Epithelial cell of proximal tubule (primary cell): ENCODE results near the gene ZNF488. TPM values are rescaled to one million over a fixed set of nuclear protein-coding genes. Genes with fewer than 3 reads are reported as not detected.

Experiments used
- DNase-seq: peaks from one replicate; pipeline ENCODE4 v3.0.0-alpha.2; 2011; ENCODE audit warnings: low read depth
- H3K4me3 ChIP-seq: 2 replicates; pipeline ENCODE4 v1.5.1; 2011; ENCODE audit warnings: low read depth, mild to moderate bottlenecking, low read length
- CTCF ChIP-seq: conservative IDR thresholded peaks from 2 replicates; pipeline ENCODE4 v1.5.1; 2012; ENCODE audit warnings: low read depth, mild to moderate bottlenecking, low read length
- total RNA-seq: library from RNA; depleted of rRNA; stranded (reverse); fragments of >200 nt; gene quantifications from 2 replicates; pipeline ENCODE4 v1.2.3, GENCODE V29; 2015

Gene ZNF488
- total RNA-seq, 1 donor from 2014 or later: 0.63 TPM

GRCh38 chr10:47360419-47361040, 23.6 kb downstream of the ZNF488 start:
- no peak for DNase-seq
- no peak for TF ChIP-seq CTCF
- H3K4me3 ChIP-seq: no peak overlapping the region

GRCh38 chr10:47359626-47360418, 24.3 kb downstream of the ZNF488 start:
- DNase-seq: no peak
- no peak overlapping the region for H3K4me3 ChIP-seq
- TF ChIP-seq CTCF: no peak

GRCh38 chr10:47359101-47359500, 25.0 kb downstream of the ZNF488 start:
- no peak for DNase-seq
- H3K4me3 ChIP-seq: no peak overlapping the region
- no peak for TF ChIP-seq CTCF

- no peak for TF ChIP-seq CTCF
- H3K4me3 ChIP-seq: no peak overlapping the region
- DNase-seq: no peak
Measured at GRCh38 chr10:47358457-47358856, 25.6 kb downstream of the ZNF488 start.

- DNase-seq: no peak
- no peak for TF ChIP-seq CTCF
- H3K4me3 ChIP-seq: no peak overlapping the region
Measured at GRCh38 chr10:47357911-47358310, 26.2 kb downstream of the ZNF488 start.

- no peak for DNase-seq
- TF ChIP-seq CTCF: no peak
- no peak overlapping the region for H3K4me3 ChIP-seq
Measured at GRCh38 chr10:47357131-47357582, 26.9 kb downstream of the ZNF488 start.
